CD4-positive, alpha-beta memory T cell (primary cell): Measurements from ENCODE around the gene VHLL. TPM values are rescaled to one million over a fixed set of nuclear protein-coding genes. Genes with fewer than 3 reads are reported as not detected.
"Not testable (repeated sequence)": the region's sequence is repeated elsewhere in the genome, so short reads cannot be mapped to it uniquely, and the experiment has no call there.

Experiments used
- CTCF ChIA-PET: fragments of 350-600 bp; sonication (Branson Sonifier 250); formaldehyde crosslinking; loops from one replicate; lab custom pipeline; 2021; ENCODE audit warnings: inconsistent platforms; ENCODE audit not compliant: partially characterized antibody; lab: Charles Lee
- POLR2A ChIA-PET: fragments of 350-600 bp; sonication (Branson Sonifier 250); formaldehyde crosslinking; loops from one replicate; lab custom pipeline; 2021; ENCODE audit not compliant: partially characterized antibody; lab: Charles Lee
- DNase-seq, 5 donors: peaks; one replicate each; pipeline versions ENCODE4 v3.0.0 to v3.0.0-alpha.2; 2020 to 2022; ENCODE audit warnings: mixed read lengths in 1 of 5
- H3K27ac ChIP-seq: one replicate; pipeline ENCODE4 v1.7.0; 2013; ENCODE audit warnings: low read depth, low read length
- H3K27me3 ChIP-seq: 2 replicates; pipeline ENCODE4 v1.7.0; 2013; ENCODE audit warnings: mild to moderate bottlenecking, low read length, moderate library complexity; ENCODE audit not compliant: insufficient read depth
- H3K36me3 ChIP-seq: 2 replicates; pipeline ENCODE4 v1.7.0; 2013; ENCODE audit warnings: mild to moderate bottlenecking, low read length, moderate library complexity; ENCODE audit not compliant: insufficient read depth
- H3K4me1 ChIP-seq: 2 replicates; pipeline ENCODE4 v1.7.0; 2013; ENCODE audit warnings: mild to moderate bottlenecking, low read length, moderate library complexity; ENCODE audit not compliant: insufficient read depth
- H3K4me3 ChIP-seq, 2 donors: one replicate each; pipeline ENCODE4 v1.7.0; 2013; ENCODE audit warnings: low read length in 2 of 2, mild to moderate bottlenecking in 1 of 2
- H3K9me3 ChIP-seq, 2 donors: one replicate each; pipeline ENCODE4 v1.7.0; 2013; ENCODE audit warnings: low read length in 2 of 2, control low read depth in 1 of 2; ENCODE audit not compliant: control insufficient read depth in 1 of 2
- H3K27ac Mint-ChIP-seq, 7 donors: one replicate each; pipeline ENCODE4 v1.8.0; 2020 to 2021; ENCODE audit warnings: mixed read lengths in 7 of 7, mild to moderate bottlenecking in 6 of 7, inconsistent platforms in 3 of 7, moderate library complexity in 3 of 7
- H3K27me3 Mint-ChIP-seq, 2 donors: one replicate each; pipeline ENCODE4 v1.8.0; 2020 to 2021; ENCODE audit warnings: mixed read lengths in 2 of 2
- H3K36me3 Mint-ChIP-seq, 2 donors: one replicate each; pipeline ENCODE4 v1.8.0; 2020 to 2021; ENCODE audit warnings: mixed read lengths in 2 of 2, inconsistent platforms in 1 of 2, mild to moderate bottlenecking in 1 of 2
- H3K4me1 Mint-ChIP-seq, 4 donors: one replicate each; pipeline ENCODE4 v1.8.0; 2020 to 2021; ENCODE audit warnings: mixed read lengths in 4 of 4, mild to moderate bottlenecking in 1 of 4
- H3K4me3 Mint-ChIP-seq, 8 donors: one replicate each; pipeline ENCODE4 v1.8.0; 2020 to 2021; ENCODE audit warnings: mixed read lengths in 8 of 8, mild to moderate bottlenecking in 7 of 8, moderate library complexity in 6 of 8, inconsistent platforms in 3 of 8
- H3K9me3 Mint-ChIP-seq, 8 donors: one replicate each; pipeline ENCODE4 v1.8.0; 2020 to 2021; ENCODE audit warnings: mixed read lengths in 8 of 8, mild to moderate bottlenecking in 5 of 8, inconsistent platforms in 3 of 8, moderate library complexity in 1 of 8
- intact Hi-C: fragments of 100-400 bp; cut with micrococcal nuclease; formaldehyde crosslinking; loops from one replicate; pipeline ENCODE4 v1.15.1; 2023
- polyA plus RNA-seq, 2 donors: library from polyadenylated mRNA; unstranded; fragments of 300-500 nt; fragmentation: Illumina TruSeq; gene quantifications; one replicate each; pipeline ENCODE4 v1.2.3, GENCODE V29; 2021
- total RNA-seq, 2 experiments: library from RNA; stranded (reverse); gene quantifications; one replicate each; pipeline ENCODE4 v1.2.3, GENCODE V29; 2021

The VHLL gene
- total RNA-seq (under 1 TPM; 0.52 to 0.53 TPM), polyA plus RNA-seq (not detected)

GRCh38 chr1:156298852-156299357 is at the start of gene VHLL:
TSS of gene VHLL (minus strand) at chr1:156299307. CDS start at chr1:156299189, 118 bp downstream.
- no peaks in the 10 kb centered on the region for H3K9me3 Mint-ChIP-seq
- DNase-seq: no peak
- Histone ChIP-seq H3K9me3 (no peaks in the 10 kb centered on the region), H3K4me3 (no peak within 1 kb of the TSS), H3K27ac (no peak within 1 kb of the TSS), H3K36me3 (no peaks in the 10 kb centered on the region), H3K4me1 (peaks cover 17% of the 10 kb centered on the region), H3K27me3 (no peaks in the 10 kb centered on the region)
- intact Hi-C loops: no loop called here
- peaks cover 12 to 20% (median 15%) of the 10 kb centered on the region in 4 donors for H3K4me1 Mint-ChIP-seq
- peak within 1 kb of the TSS in 1 of 7 donors; percentile 30 for H3K27ac Mint-ChIP-seq
- no peak within 1 kb of the TSS for H3K4me3 Mint-ChIP-seq
- H3K36me3 Mint-ChIP-seq: peaks cover 0 to 4% of the 10 kb centered on the region in 2 donors
- ChIA-PET POLR2A (interaction anchor here (0.9 kb wide), 1 partner anchor 16 kb away, joined by 3 read pairs; the partner anchor contains the start of gene SMG5), CTCF (no interaction called here)
- H3K27me3 Mint-ChIP-seq: no peaks in the 10 kb centered on the region

- POLR2A ChIA-PET: no interaction called here
- CTCF ChIA-PET: interaction anchor here (0.7 to 1.9 kb wide), 2 partner anchors 11 to 38 kb away, joined by 3 to 6 read pairs; no protein-coding TSS in a partner anchor
- H3K36me3 ChIP-seq: no peaks in the 10 kb centered on the region
- no peaks in the 10 kb centered on the region for H3K9me3 Mint-ChIP-seq
- DNase-seq: no peak
- H3K4me1 ChIP-seq: no peaks in the 10 kb centered on the region
- no peak overlapping the region for H3K4me3 ChIP-seq
- H3K27ac ChIP-seq: no peak overlapping the region
- H3K27ac Mint-ChIP-seq: no peak overlapping the region
- H3K27me3 ChIP-seq: no peaks in the 10 kb centered on the region
- H3K9me3 ChIP-seq: no peaks in the 10 kb centered on the region
- peaks cover 4 to 5% of the 10 kb centered on the region in 2 donors for H3K27me3 Mint-ChIP-seq
- intact Hi-C loops: no loop called here
- no peak overlapping the region for H3K4me3 Mint-ChIP-seq
- no peaks in the 10 kb centered on the region for H3K36me3 Mint-ChIP-seq
- no peaks in the 10 kb centered on the region for H3K4me1 Mint-ChIP-seq
Observed at GRCh38 chr1:156347331-156347730, 48.2 kb upstream of the VHLL start.

GRCh38 chr1:156346636-156347035 is 47.5 kb upstream of the VHLL start:
- H3K4me1 ChIP-seq: no peaks in the 10 kb centered on the region
- Mint-ChIP-seq H3K4me1 (no peaks in the 10 kb centered on the region), H3K9me3 (no peaks in the 10 kb centered on the region), H3K36me3 (no peaks in the 10 kb centered on the region), H3K4me3 (no peak overlapping the region), H3K27ac (no peak overlapping the region), H3K27me3 (peaks cover 4 to 5% of the 10 kb centered on the region in 2 donors)
- DNase-seq: no peak
- H3K4me3 ChIP-seq: no peak overlapping the region
- POLR2A ChIA-PET: no interaction called here
- H3K9me3 ChIP-seq: no peaks in the 10 kb centered on the region
- no peaks in the 10 kb centered on the region for H3K36me3 ChIP-seq
- intact Hi-C loops: no loop called here
- CTCF ChIA-PET: no interaction called here
- no peak overlapping the region for H3K27ac ChIP-seq
- no peaks in the 10 kb centered on the region for H3K27me3 ChIP-seq

GRCh38 chr1:156346035-156346434 is 46.9 kb upstream of the VHLL start:
- H3K27me3 ChIP-seq, H3K9me3 ChIP-seq, H3K4me3 Mint-ChIP-seq, POLR2A ChIA-PET, H3K27me3 Mint-ChIP-seq, intact Hi-C loops, H3K27ac ChIP-seq, H3K36me3 Mint-ChIP-seq, H3K4me3 ChIP-seq, H3K27ac Mint-ChIP-seq, H3K9me3 Mint-ChIP-seq, DNase-seq, H3K36me3 ChIP-seq, H3K4me1 ChIP-seq, CTCF ChIA-PET, H3K4me1 Mint-ChIP-seq: not testable (repeated sequence)

- Histone ChIP-seq H3K4me1 (no peaks in the 10 kb centered on the region), H3K9me3 (no peaks in the 10 kb centered on the region), H3K36me3 (no peaks in the 10 kb centered on the region), H3K27me3 (no peaks in the 10 kb centered on the region), H3K27ac (no peak overlapping the region), H3K4me3 (no peak overlapping the region)
- intact Hi-C loops: no loop called here
- no peaks in the 10 kb centered on the region for H3K9me3 Mint-ChIP-seq
- H3K27me3 Mint-ChIP-seq: peaks cover 4 to 5% of the 10 kb centered on the region in 2 donors
- ChIA-PET CTCF (interaction anchor here (0.7 kb wide), 1 partner anchor 41 kb away, joined by 3 read pairs; no protein-coding TSS in a partner anchor), POLR2A (no interaction called here)
- H3K4me3 Mint-ChIP-seq: no peak overlapping the region
- no peaks in the 10 kb centered on the region for H3K36me3 Mint-ChIP-seq
- no peak overlapping the region for H3K27ac Mint-ChIP-seq
- peaks cover 0 to 1% (median 0%) of the 10 kb centered on the region in 4 donors for H3K4me1 Mint-ChIP-seq
- DNase-seq: no peak
Observed at GRCh38 chr1:156344409-156344808, 45.3 kb upstream of the VHLL start.

GRCh38 chr1:156342166-156342955 is 43.3 kb upstream of the VHLL start:
- H3K4me1 Mint-ChIP-seq: peaks cover 1 to 18% (median 9%) of the 10 kb centered on the region in 4 donors
- CTCF ChIA-PET: no interaction called here

More at GRCh38 chr1:156342166-156342955, 43.3 kb upstream of the VHLL start:
- Histone ChIP-seq H3K36me3 (no peaks in the 10 kb centered on the region), H3K4me3 (no peak overlapping the region), H3K9me3 (no peaks in the 10 kb centered on the region), H3K27me3 (no peaks in the 10 kb centered on the region), H3K27ac (no peak overlapping the region), H3K4me1 (peaks cover 5% of the 10 kb centered on the region)
- POLR2A ChIA-PET: interaction anchor here (0.7 to 1.0 kb wide), 2 partner anchors 21 to 60 kb away, joined by 3 read pairs; partner anchors contain the start of gene SMG5
- H3K4me3 Mint-ChIP-seq: no peak overlapping the region
- no peaks in the 10 kb centered on the region for H3K9me3 Mint-ChIP-seq
- no peak for DNase-seq
- intact Hi-C loops: no loop called here
- peak overlapping the region in 1 of 7 donors; percentile 4 for H3K27ac Mint-ChIP-seq
- peaks cover 4% of the 10 kb centered on the region in 2 donors for H3K27me3 Mint-ChIP-seq
- H3K36me3 Mint-ChIP-seq: peaks cover 0 to 12% of the 10 kb centered on the region in 2 donors
